GM12872 (cell line): ENCODE measurements around the gene UCHL1.

Experiments
- CTCF ChIP-seq: IDR thresholded peaks from 3 replicates; pipeline ENCODE4 v1.5.1; 2011; ENCODE audit warnings: low read depth, mild to moderate bottlenecking, low read length, moderate library complexity; ENCODE audit not compliant: insufficient read depth

Gene UCHL1

GRCh38 chr4:41214136-41214824 is 42.4 kb upstream of the UCHL1 start, which contains the start of gene APBB2:
Gene APBB2, minus strand, starts transcription at chr4:41214542. Its CDS starts 181,288 bp downstream, at chr4:41033254.
- peak; percentile 79 for TF ChIP-seq CTCF

- no peak for TF ChIP-seq CTCF
Measured at GRCh38 chr4:41214825-41215146, 41.9 kb upstream of the UCHL1 start.

- no peak for TF ChIP-seq CTCF
Measured at GRCh38 chr4:41215155-41215554, 41.6 kb upstream of the UCHL1 start.

GRCh38 chr4:41215969-41216293 is 40.8 kb upstream of the UCHL1 start:
- no peak for TF ChIP-seq CTCF

GRCh38 chr4:41216294-41217019 is 40.3 kb upstream of the UCHL1 start:
- TF ChIP-seq CTCF, result peak; percentile 22; the same call in 2 of the 3 replicates

GRCh38 chr4:41217020-41217333 is 39.8 kb upstream of the UCHL1 start:
- TF ChIP-seq CTCF, result no peak

- TF ChIP-seq CTCF, result no peak
Measured at GRCh38 chr4:41217374-41217773, 39.4 kb upstream of the UCHL1 start.

GRCh38 chr4:41218703-41219102 is 38.0 kb upstream of the UCHL1 start:
- TF ChIP-seq CTCF, result no peak
